NCI-H187 treated with DMSO at 0.1 percent for 48 hours (cell line): ENCODE results near the gene PKD1L1.

ENCODE experiments used
- DNase-seq: peaks from one replicate; lab custom pipeline; 2025; lab: John Stamatoyannopoulos, UW

Gene PKD1L1

GRCh38 chr7:47875998-47876744, 72.1 kb downstream of the PKD1L1 start:
- no peak for DNase-seq

- DNase-seq, result no peak
These were observed 72.9 kb downstream of the PKD1L1 start for GRCh38 chr7:47875406-47875805.

GRCh38 chr7:47873762-47874161, 74.5 kb downstream of the PKD1L1 start:
- no peak for DNase-seq

DNA sequence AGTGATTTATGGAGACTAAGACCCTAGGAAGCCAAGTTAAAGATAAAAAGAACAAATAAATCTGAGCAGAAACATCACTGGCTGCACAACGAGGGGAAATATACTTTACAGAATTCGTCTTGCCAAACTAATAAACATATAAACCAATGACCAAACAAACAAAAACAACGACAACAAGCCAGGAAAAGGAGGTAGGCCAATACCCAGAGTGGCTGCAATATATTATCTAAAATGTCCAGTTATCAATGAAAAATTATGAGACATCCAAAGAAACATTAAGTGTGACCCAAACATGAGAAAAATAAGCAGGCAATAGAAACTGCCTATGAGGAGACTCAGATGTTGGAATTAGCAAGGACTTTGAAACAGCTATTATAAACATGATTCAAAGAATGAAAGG, 81.0 kb downstream of the PKD1L1 start:
- no peak for DNase-seq

- no peak for DNase-seq
These were observed 82.1 kb downstream of the PKD1L1 start for GRCh38 chr7:47866120-47866519.

DNA sequence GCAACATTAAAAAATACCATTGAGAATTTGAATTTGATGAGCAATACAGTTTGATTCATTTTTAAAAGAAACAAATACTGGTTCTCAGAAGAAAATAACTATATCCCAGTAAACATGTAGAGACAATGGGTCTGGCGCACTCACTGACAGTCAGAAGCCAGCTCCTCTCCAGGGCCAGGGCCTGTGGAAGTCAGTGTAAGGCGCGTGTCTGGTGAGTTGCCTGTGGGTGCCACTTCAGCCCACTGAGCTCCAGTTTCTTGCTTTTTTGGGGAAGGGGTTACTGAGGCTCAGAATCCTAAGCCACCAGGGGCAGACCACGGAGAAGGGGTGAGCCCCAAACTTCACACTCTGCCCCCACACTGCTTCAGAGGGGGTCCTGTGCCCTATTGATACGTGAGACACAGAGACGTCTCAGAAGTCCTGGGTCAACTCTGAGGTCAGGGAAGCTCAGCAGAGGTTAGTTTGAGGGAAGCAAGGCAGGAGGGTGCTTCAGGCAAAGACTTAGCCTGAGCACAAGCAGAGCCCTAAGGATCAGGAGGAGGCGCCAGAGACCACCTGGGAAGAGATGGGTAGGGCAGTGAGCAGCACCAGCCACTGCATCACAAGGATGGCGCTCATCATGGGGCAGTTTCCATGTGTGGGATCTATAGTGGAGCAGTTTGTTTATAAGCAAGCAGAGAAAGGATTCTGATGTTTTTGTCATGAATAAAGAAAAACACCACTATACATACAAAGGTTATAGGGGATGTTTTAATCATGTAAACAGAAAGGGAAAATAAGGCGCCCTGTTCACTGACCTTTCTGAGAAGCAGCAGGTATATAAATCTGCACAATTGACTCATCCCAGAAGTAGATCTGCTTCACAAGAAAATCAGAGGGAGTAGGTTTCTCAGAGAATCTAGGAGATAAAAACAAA, 95.7 kb downstream of the PKD1L1 start:
- no peak for DNase-seq

- DNase-seq, result no peak
These were observed 101.1 kb downstream of the PKD1L1 start for GRCh38 chr7:47847207-47847606.

DNA sequence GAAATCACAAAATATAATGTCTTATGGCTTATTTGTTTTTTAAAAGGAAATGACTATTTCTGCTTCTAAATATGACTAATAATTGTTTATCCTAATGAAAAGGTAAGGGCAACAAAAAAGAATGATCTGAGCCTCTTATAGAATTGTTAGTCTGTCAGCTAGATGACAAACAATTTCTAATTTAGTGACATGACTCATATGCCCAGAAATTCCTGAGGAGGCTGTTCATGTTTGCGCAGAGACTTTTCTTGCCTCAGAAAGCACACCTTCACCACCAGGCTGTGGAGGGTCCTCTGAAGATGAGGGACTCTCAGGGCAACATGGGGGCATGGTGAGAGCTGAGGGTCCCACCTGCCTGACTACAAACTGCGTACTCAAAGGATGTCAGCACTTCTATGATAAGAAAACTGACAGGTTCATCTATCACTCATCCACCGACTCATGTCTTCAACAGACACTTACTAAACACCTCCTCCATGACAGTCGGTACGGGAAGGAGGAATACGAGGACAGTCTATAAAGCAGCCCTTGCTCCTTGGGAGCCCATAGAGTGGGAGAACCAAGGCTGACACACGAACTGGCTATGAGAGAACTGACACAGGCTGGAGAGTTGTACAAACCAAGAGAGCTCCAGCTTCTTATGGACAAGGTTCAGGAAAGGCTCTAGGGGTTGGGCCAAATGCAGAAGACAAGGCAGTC, 102.0 kb downstream of the PKD1L1 start:
- no peak for DNase-seq

DNA sequence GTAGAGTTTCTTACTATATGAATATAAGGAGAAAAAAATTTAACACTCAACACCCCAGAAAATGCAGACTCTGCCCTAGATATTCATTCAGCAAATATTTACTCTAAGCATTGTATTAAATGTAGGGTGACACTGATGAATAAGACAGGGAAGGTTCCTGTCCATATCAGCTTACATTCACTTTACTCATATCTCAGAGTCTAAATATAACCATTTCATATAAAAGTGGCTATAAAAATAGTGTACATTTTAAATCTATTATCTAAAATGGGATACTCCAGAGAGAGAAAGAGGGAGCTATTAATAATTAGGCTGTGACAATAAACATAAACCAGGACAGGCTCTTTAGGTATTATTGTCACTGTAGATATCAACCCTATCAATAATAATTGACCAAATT, 104.0 kb downstream of the PKD1L1 start:
- no peak for DNase-seq

DNA sequence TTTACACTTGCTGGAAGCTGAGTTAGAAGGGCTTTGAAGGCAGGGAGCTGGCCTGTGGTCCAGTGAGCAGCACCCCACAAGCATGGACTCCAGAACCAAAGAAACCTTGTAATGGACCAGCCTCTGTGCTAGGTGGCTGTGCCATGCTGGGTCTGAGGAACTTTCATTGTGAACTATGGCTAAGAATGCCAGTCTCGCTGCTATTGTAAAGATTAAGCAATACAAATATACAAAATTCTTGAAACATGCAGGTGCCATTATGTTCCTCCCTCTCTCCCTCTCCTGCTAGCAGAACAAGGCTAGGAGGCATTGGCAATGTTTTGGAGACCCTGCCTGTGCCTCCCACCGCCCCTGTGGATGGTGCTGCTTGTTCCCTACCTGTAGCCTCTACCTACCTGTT, 105.0 kb downstream of the PKD1L1 start:
- no peak for DNase-seq

- DNase-seq, result no peak
These were observed 108.9 kb downstream of the PKD1L1 start for GRCh38 chr7:47839381-47839780.

DNA sequence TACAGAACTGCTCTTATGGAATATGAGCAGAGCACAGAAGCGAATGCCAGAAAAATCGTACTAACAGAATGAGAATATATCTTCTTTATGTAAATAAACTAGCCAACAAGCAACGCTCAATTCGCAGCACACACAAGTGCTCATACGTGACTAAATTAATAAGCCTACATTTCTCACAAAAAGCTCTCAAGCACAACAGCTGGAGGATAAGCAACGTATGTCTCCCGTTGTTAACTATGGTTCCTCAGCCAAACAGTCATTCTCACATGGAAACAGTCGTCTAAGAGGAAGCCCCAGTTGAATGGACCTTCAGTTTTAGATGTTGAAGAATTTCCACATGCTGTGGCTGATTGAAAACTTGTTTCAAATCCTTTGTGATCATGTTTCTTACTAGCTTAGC, 110.4 kb downstream of the PKD1L1 start:
- no peak for DNase-seq

DNA sequence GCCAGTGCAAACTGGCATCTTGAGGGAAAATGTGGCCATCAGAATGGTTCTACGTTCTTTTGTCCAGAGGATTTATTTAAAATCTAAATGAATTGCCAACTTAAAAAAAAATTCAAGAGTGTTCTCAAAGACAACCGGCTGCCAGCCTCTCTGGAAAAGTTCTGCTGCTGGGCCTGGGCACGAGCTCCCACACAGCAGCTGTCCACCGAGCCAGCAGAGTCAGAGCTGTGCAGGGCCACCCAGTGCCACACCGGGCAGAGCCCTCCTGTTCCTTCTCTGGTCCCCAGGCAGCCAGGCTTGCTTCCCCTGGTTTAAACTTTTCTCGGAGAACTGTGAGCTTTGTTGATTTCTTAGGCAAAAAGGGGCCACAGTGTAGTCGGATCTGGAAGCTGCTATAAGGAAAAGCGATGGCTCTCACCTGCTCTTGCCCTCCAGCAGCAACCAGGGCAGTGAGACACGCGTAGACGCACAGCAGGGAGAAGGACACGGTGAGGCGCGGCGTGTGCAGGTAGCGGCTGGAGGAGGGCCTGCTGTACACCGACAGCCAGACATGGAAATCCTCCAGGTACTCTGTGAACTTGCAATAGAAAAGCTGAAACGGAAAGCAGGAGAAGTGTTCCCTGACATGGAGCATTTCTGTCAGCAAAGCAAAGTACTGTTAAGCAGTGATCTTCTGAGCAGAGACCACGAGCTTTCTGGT, 111.6 kb downstream of the PKD1L1 start:
- DNase-seq, result no peak

- no peak for DNase-seq
These were observed 112.2 kb downstream of the PKD1L1 start for GRCh38 chr7:47836080-47836479.

- DNase-seq, result no peak
These were observed 115.1 kb downstream of the PKD1L1 start for GRCh38 chr7:47833211-47833610.

DNA sequence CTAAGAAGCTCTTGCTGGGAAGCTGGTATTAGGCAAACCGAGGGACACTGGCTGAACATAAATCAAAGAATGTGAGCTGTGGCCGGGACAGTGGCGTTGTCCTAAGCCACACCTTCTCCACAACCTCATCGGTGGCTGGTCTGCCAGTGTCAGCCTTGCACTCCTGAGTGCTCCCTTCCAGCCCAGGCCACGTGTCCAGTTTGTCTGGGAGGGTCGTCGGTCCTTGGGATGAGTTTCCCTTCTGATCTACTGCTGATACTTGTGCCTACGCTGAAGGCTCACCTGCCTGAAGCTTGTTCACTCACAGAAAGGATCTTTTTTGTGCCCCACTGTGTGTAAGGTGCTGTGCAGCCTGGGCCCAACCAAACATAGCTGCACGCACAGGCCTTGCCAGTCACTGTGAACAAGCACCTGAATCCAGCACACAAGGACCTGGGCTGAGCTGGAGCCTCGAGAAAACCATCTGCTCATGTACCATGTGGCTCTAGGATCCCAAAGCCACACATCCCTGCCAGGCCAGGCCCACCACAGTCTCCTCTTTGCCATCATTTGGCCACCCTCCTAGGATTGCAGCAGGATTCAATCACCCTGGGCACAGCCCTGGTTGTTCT, 116.1 kb downstream of the PKD1L1 start:
- no peak for DNase-seq

DNA sequence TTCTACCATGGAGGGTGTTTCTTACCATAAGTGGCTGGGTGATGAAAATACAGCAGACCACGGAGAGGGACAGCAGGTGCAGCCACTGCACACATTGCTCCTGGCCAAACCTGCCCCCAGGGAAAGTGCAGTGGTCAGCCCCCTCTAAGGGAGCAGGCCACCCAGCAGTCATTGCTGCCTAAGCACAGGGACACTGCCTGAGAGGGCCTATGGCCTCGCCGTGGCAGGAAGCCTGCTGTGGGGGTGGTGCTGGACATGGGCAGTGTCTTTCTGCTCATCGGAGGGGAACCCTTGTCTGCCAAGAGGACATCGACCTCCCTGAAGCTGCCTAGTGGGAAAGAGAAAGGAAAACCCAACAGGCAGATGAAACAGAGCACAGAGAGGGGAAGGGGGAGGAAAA, 118.3 kb downstream of the PKD1L1 start:
- DNase-seq, result no peak

DNA sequence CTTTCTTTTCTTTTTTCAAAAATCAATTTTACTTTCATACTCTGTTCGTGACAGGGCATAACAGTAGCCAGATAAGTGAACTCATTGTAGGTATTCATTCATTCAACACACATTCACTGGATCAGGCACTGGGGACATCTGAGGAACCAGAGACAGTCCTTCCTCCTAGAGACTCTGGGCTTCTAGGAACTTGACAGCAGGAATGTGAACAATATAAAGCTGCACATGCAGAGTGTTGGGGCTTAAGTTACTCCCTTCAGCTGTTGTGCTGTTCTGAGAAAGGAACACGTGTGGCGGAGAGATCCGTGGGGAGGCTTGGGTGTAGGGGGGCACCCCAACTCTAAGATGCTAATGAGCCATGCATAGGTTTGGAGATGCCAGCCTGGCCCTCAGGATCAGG, 120.4 kb downstream of the PKD1L1 start:
- no peak for DNase-seq

GRCh38 chr7:47827351-47827756, 120.9 kb downstream of the PKD1L1 start:
- no peak for DNase-seq

DNA sequence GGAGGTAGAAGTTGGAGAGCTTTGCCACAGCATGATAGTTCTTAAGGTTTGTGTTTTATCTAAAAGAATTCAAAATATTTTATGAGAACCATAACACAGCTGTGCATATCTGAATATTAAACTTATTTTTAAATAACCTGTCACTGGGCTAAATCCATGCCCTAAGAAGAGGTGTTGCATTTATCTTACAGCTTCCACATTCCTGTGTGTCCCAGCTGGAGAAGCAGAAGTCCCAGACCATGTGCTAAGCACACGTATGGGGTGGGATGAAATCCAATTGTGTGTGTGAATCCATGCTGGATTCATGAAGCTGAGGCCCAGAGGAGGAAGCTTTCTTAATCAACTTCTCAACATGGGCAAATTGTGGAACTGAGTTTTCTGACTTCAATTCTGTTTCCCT, 121.5 kb downstream of the PKD1L1 start:
- no peak for DNase-seq

GRCh38 chr7:47819607-47819920, 128.7 kb downstream of the PKD1L1 start:
- DNase-seq, result no peak
